Chondrocyte (in vitro differentiated cells): ENCODE results near the gene SPOCK1. TPM values are rescaled to one million over a fixed set of nuclear protein-coding genes. Genes with fewer than 3 reads are reported as not detected.

ENCODE experiments used
- DNase-seq: peaks from one replicate; pipeline ENCODE4 v3.0.0; 2021; ENCODE audit warnings: mixed read lengths, low spot score
- H3K27ac Mint-ChIP-seq: one replicate; pipeline ENCODE4 v1.8.0; 2021; ENCODE audit warnings: mild to moderate bottlenecking, moderate library complexity, mixed read lengths; ENCODE audit not compliant: unreplicated experiment
- H3K27me3 Mint-ChIP-seq: 2 replicates; pipeline ENCODE4 v1.8.0; 2021; ENCODE audit warnings: low read depth, mixed read lengths
- H3K36me3 Mint-ChIP-seq: 2 replicates; pipeline ENCODE4 v1.8.0; 2021; ENCODE audit warnings: low read depth, mixed read lengths
- H3K4me1 Mint-ChIP-seq: 2 replicates; pipeline ENCODE4 v1.8.0; 2021; ENCODE audit warnings: low read depth, mild to moderate bottlenecking, mixed read lengths
- H3K4me3 Mint-ChIP-seq: one replicate; pipeline ENCODE4 v1.8.0; 2021; ENCODE audit warnings: mild to moderate bottlenecking, moderate library complexity, mixed read lengths; ENCODE audit not compliant: unreplicated experiment
- H3K9me3 Mint-ChIP-seq: 2 replicates; pipeline ENCODE4 v1.8.0; 2021; ENCODE audit warnings: low read depth, mixed read lengths
- CTCF ChIP-seq: fragments of 200-600 bp; sonication (generic); IDR thresholded peaks from 2 replicates; pipeline ENCODE4 v1.5.0; 2021; ENCODE audit warnings: antibody characterized with exemption, mild to moderate bottlenecking, moderate library complexity
- total RNA-seq: library from RNA; stranded (reverse); gene quantifications from 3 replicates; pipeline ENCODE4 v1.2.1, GENCODE V29; 2021

SPOCK1 gene
- total RNA-seq, 1 donor from 2014 or later: 127 TPM

GRCh38 chr5:137186759-137187461 lies 312.2 kb downstream of the SPOCK1 start:
- Mint-ChIP-seq H3K4me1 (peaks cover 19% of the 10 kb centered on the region), H3K9me3 (no peaks in the 10 kb centered on the region), H3K27ac (no peak overlapping the region), H3K36me3 (no peaks in the 10 kb centered on the region), H3K4me3 (no peak overlapping the region), H3K27me3 (peaks cover 2% of the 10 kb centered on the region)
- TF ChIP-seq CTCF: no peak
- no peak for DNase-seq

- Mint-ChIP-seq H3K36me3 (no peaks in the 10 kb centered on the region), H3K27ac (no peak overlapping the region), H3K27me3 (peaks cover 2% of the 10 kb centered on the region), H3K9me3 (no peaks in the 10 kb centered on the region), H3K4me1 (peaks cover 6% of the 10 kb centered on the region), H3K4me3 (no peak overlapping the region)
- no peak for DNase-seq
- no peak for TF ChIP-seq CTCF
Measured at GRCh38 chr5:137185193-137185592, 313.9 kb downstream of the SPOCK1 start.

- Mint-ChIP-seq H3K36me3 (no peaks in the 10 kb centered on the region), H3K4me1 (peaks cover under 1% of the 10 kb centered on the region), H3K27ac (no peak overlapping the region), H3K27me3 (peaks cover 2% of the 10 kb centered on the region), H3K4me3 (no peak overlapping the region), H3K9me3 (no peaks in the 10 kb centered on the region)
- no peak for DNase-seq
- no peak for TF ChIP-seq CTCF
Measured at GRCh38 chr5:137184734-137185133, 314.4 kb downstream of the SPOCK1 start.

- H3K4me3 Mint-ChIP-seq: no peak overlapping the region
- peaks cover 7% of the 10 kb centered on the region for H3K27me3 Mint-ChIP-seq
- no peak overlapping the region for H3K27ac Mint-ChIP-seq
- no peak for DNase-seq
- no peaks in the 10 kb centered on the region for H3K4me1 Mint-ChIP-seq
- no peaks in the 10 kb centered on the region for H3K36me3 Mint-ChIP-seq
- H3K9me3 Mint-ChIP-seq: no peaks in the 10 kb centered on the region
- no peak for TF ChIP-seq CTCF
Measured at GRCh38 chr5:137182576-137182975, 316.6 kb downstream of the SPOCK1 start.

- H3K27ac Mint-ChIP-seq: no peak overlapping the region
- H3K9me3 Mint-ChIP-seq: no peaks in the 10 kb centered on the region
- no peaks in the 10 kb centered on the region for H3K4me1 Mint-ChIP-seq
- no peak for TF ChIP-seq CTCF
- no peak overlapping the region for H3K4me3 Mint-ChIP-seq
- no peak for DNase-seq
- no peaks in the 10 kb centered on the region for H3K36me3 Mint-ChIP-seq
- H3K27me3 Mint-ChIP-seq: peaks cover 12% of the 10 kb centered on the region
Measured at GRCh38 chr5:137181667-137182066, 317.5 kb downstream of the SPOCK1 start.
